GM23248 (cell line): ENCODE measurements around the gene TRERF1. TPM values are rescaled to one million over a fixed set of nuclear protein-coding genes. Genes with fewer than 3 reads are reported as not detected.

Source experiments
- DNase-seq: peaks from one replicate; pipeline ENCODE4 v3.0.0-alpha.2; 2015
- H2AFZ ChIP-seq: fragments of 200-600 bp; sonication (generic); 2 replicates; pipeline ENCODE4 v1.6.1; 2016; ENCODE audit warnings: antibody characterized with exemption
- H3F3A ChIP-seq: fragments of 200-600 bp; sonication (generic); 2 replicates; pipeline ENCODE4 v1.6.1; 2016; ENCODE audit warnings: mild to moderate bottlenecking, antibody characterized with exemption, mixed run types; ENCODE audit not compliant: insufficient read depth
- H3K27ac ChIP-seq: fragments of 200-600 bp; sonication (generic); 2 replicates; pipeline ENCODE4 v1.5.1; 2016; ENCODE audit warnings: mild to moderate bottlenecking
- H3K27me3 ChIP-seq: fragments of 200-600 bp; sonication (generic); replicated peaks from 2 replicates; pipeline ENCODE4 v1.6.1; 2016; ENCODE audit warnings: mild to moderate bottlenecking; ENCODE audit not compliant: insufficient read depth
- H3K36me3 ChIP-seq: fragments of 200-600 bp; sonication (generic); 2 replicates; pipeline ENCODE4 v1.6.1; 2016; ENCODE audit warnings: low read depth, mild to moderate bottlenecking
- H3K4me1 ChIP-seq: fragments of 200-600 bp; sonication (generic); 2 replicates; pipeline ENCODE4 v1.6.1; 2016; ENCODE audit warnings: mild to moderate bottlenecking; ENCODE audit not compliant: insufficient read depth
- H3K4me2 ChIP-seq: fragments of 200-600 bp; sonication (generic); one replicate; pipeline ENCODE4 v1.6.1; 2016; ENCODE audit warnings: mild to moderate bottlenecking; ENCODE audit not compliant: unreplicated experiment
- H3K4me3 ChIP-seq: fragments of 200-600 bp; sonication (generic); 2 replicates; pipeline ENCODE4 v1.5.1; 2016; ENCODE audit warnings: mild to moderate bottlenecking
- H3K79me2 ChIP-seq: fragments of 200-600 bp; sonication (generic); 2 replicates; pipeline ENCODE4 v1.6.1; 2016; ENCODE audit warnings: mild to moderate bottlenecking; ENCODE audit not compliant: insufficient read depth
- H3K9ac ChIP-seq: fragments of 200-600 bp; sonication (generic); 2 replicates; pipeline ENCODE4 v1.6.1; 2016; ENCODE audit warnings: mild to moderate bottlenecking
- H3K9me2 ChIP-seq: fragments of 200-600 bp; sonication (generic); 2 replicates; pipeline ENCODE4 v1.6.1; 2016; ENCODE audit warnings: mixed run types, mild to moderate bottlenecking, moderate library complexity; ENCODE audit not compliant: insufficient read depth
- H3K9me3 ChIP-seq: fragments of 200-600 bp; sonication (generic); one replicate; pipeline ENCODE4 v1.6.1; 2017; ENCODE audit warnings: low read depth
- H4K20me1 ChIP-seq: fragments of 200-600 bp; sonication (generic); 2 replicates; pipeline ENCODE4 v1.6.0; 2016; ENCODE audit not compliant: insufficient read depth
- EZH2 ChIP-seq: fragments of 200-600 bp; sonication (generic); IDR thresholded peaks from 2 replicates; pipeline ENCODE4 v1.6.1; 2018; ENCODE audit warnings: antibody characterized with exemption, mild to moderate bottlenecking; ENCODE audit not compliant: insufficient read depth, poor library complexity, severe bottlenecking
- EZH2phosphoT487 ChIP-seq: fragments of 200-600 bp; sonication (generic); IDR thresholded peaks from 2 replicates; pipeline ENCODE4 v1.6.1; 2018; ENCODE audit warnings: antibody characterized with exemption, moderate library complexity, mild to moderate bottlenecking, low read depth; ENCODE audit not compliant: insufficient read depth
- WGBS, 2 experiments: methylation state at CpG; one replicate each; pipeline ENCODE4 v1.1.6; 2015 to 2017; ENCODE audit warnings: low lambda C conversion rate in 2 of 2, low coverage in 1 of 2; ENCODE audit errors: missing lambda C conversion rate in 2 of 2; 5-methylcytosine and 5-hydroxymethylcytosine counted together
- in situ Hi-C: fragments of 300-500 bp; cut with MboI; formaldehyde crosslinking; loops from 2 replicates; pipeline ENCODE4 v1.15.0; 2020
- polyA plus RNA-seq: library from polyadenylated mRNA; unstranded; fragments of >200 nt; fragmentation: Nextera tagmentation; extraction: Ambion mirVana; gene quantifications from 2 replicates; pipeline ENCODE4 v1.2.1, GENCODE V29; 2016
- total RNA-seq: library from RNA; depleted of rRNA; stranded (reverse); fragments of >200 nt; shearing (Covaris generic); gene quantifications from 2 replicates; pipeline ENCODE4 v1.2.3, GENCODE V29; 2014

Gene TRERF1
- total and polyA plus RNA-seq, 2 experiments from 2014 or later = 2.7 to 3.1 TPM

DNA sequence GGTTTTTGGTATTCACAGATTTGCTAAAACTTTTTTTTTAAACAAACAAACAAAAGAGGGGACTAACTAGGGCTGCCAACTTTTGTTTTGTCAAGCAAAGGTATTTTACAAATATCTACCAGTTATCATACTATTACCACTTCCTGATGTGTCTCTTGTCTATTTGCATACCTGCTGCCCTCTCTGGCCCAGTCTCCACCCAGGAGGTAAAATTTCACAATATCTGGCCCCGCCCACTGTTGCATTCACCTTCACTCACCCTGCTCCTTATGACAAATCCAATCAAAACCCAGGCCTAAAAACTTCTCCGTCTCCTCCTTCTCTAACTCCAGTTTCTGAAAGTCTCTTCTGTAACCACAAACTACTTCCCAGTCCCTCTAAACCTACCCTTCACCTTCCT, 82.2 kb downstream of the TRERF1 start:
- in situ Hi-C loops = no loop called here
- 97 to 100% methylated on average over 2 of the region's 2 CpGs for WGBS, 2 experiments
- Histone ChIP-seq H3K27me3 (no peaks in the 10 kb centered on the region), H3K9me2 (no peaks in the 10 kb centered on the region), H4K20me1 (no peaks in the 10 kb centered on the region; the same call in 1 of the 2 replicates), H3F3A (no peaks in the 10 kb centered on the region), H3K36me3 (no peaks in the 10 kb centered on the region), H3K4me2 (no peak overlapping the region), H2AFZ (no peak overlapping the region), H3K9me3 (no peaks in the 10 kb centered on the region), H3K27ac (no peak overlapping the region), H3K4me1 (no peaks in the 10 kb centered on the region), H3K9ac (no peak overlapping the region), H3K79me2 (peaks cover 48% of the 10 kb centered on the region), H3K4me3 (no peak overlapping the region)
- TF ChIP-seq EZH2phosphoT487 (no peak), EZH2 (no peak)
- no peak for DNase-seq

DNA sequence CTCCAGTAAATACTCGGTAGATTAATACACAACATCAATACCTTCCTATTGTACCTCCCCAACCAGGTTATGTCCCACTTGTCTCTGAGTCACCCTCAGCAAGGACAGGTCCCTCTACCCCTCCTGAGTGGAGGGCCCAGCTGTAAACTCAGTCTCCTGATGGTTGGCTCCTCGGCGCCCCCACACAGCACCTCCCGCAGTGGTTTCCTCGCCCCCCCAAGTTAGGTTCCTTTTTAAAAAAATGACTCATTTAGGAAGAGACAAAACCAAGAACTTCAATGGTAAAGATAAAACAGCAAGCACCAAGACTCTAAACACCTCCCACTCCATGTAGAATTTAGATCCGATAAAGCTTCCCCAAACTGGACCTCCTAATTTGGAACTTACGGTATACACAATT, 83.5 kb downstream of the TRERF1 start:
- no peaks in the 10 kb centered on the region for H3K27me3 ChIP-seq
- H3F3A ChIP-seq = no peaks in the 10 kb centered on the region
- H3K4me2 ChIP-seq = no peak overlapping the region
- WGBS, 2 experiments = 87 to 94% methylated on average over 7 of the region's 7 CpGs
- DNase-seq = no peak
- TF ChIP-seq EZH2 = no peak
- H3K4me3 ChIP-seq = no peak overlapping the region
- H3K9ac ChIP-seq = no peak overlapping the region
- no peaks in the 10 kb centered on the region for H3K4me1 ChIP-seq
- no peaks in the 10 kb centered on the region for H3K9me3 ChIP-seq
- H3K27ac ChIP-seq = no peak overlapping the region
- no peaks in the 10 kb centered on the region for H3K36me3 ChIP-seq
- no peaks in the 10 kb centered on the region for H3K9me2 ChIP-seq
- in situ Hi-C loops = no loop called here
- no peak overlapping the region for H2AFZ ChIP-seq
- H3K79me2 ChIP-seq = peaks cover 51% of the 10 kb centered on the region
- no peaks in the 10 kb centered on the region for H4K20me1 ChIP-seq

DNA sequence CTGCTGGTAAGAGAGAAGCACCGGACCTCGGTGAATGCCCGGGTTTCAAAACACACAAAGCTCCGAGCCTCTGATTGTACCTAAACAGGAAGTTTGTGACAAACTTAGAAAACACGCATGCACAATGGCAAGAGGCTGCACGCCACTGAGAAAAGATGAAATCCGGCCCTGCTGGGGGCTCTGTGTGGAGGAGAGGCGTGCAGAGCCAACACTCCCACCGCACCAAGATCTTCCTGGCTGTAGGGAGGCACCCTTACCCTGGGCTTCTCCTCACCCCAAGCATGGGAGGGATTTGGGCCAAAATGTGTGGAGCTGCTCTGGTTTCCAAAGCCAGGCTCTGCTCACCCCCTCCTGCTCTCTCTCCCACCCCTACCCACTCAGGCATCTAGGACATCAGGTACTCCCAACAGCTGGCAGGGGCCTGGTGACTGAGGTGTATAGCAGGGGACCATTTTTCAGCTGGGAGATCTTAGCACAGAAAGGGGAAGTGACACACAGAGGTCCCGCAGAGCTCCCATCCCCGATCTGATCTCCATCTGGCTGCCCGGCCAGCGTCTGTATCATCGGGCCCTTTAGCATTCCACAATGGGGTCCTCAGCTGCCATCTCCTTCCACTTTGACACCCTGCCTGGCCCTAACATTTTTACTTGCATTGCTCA, 84.2 kb downstream of the TRERF1 start:
- TF ChIP-seq EZH2 (no peak), EZH2phosphoT487 (no peak)
- no peaks in the 10 kb centered on the region for H4K20me1 ChIP-seq
- H3K36me3 ChIP-seq = no peaks in the 10 kb centered on the region
- no peak overlapping the region for H3K4me2 ChIP-seq
- H3K9me3 ChIP-seq = no peaks in the 10 kb centered on the region
- H3K9me2 ChIP-seq = no peaks in the 10 kb centered on the region
- H2AFZ ChIP-seq = no peak overlapping the region
- no peak overlapping the region for H3K4me3 ChIP-seq
- 74 to 76% methylated on average over 14 of the region's 14 CpGs for WGBS, 2 experiments
- in situ Hi-C loops = no loop called here
- H3K79me2 ChIP-seq = peaks cover 48% of the 10 kb centered on the region
- no peak overlapping the region for H3K27ac ChIP-seq
- no peak overlapping the region for H3K9ac ChIP-seq
- no peaks in the 10 kb centered on the region for H3K27me3 ChIP-seq
- no peaks in the 10 kb centered on the region for H3K4me1 ChIP-seq
- DNase-seq = no peak
- no peaks in the 10 kb centered on the region for H3F3A ChIP-seq

DNA sequence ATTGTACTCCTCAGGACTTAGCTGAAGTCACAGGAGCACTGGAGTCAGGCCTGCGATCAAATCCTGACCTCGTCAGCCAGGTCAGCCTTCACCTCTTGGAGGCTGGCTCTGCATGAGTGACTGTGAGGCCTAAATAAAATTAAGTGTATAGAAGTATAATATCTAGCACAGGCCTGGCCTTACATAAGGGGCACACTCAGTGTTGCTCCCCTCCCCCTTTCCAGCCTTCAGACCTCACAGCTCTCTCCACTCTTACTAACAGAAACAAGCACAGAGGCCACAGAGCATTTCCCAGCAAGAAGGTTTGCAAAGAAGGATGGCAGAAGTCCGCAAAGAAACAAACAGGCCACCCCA, 84.8 kb downstream of the TRERF1 start:
- no peaks in the 10 kb centered on the region for H3F3A ChIP-seq
- H3K27ac ChIP-seq = no peak overlapping the region
- no peak overlapping the region for H2AFZ ChIP-seq
- H4K20me1 ChIP-seq = no peaks in the 10 kb centered on the region
- in situ Hi-C loops = no loop called here
- H3K9ac ChIP-seq = no peak overlapping the region
- no peaks in the 10 kb centered on the region for H3K9me3 ChIP-seq
- H3K4me2 ChIP-seq = no peak overlapping the region
- WGBS, 2 experiments = 95 to 100% methylated on average over 3 of the region's 3 CpGs
- H3K36me3 ChIP-seq = no peaks in the 10 kb centered on the region
- DNase-seq = no peak
- no peak overlapping the region for H3K4me3 ChIP-seq
- peaks cover 48% of the 10 kb centered on the region; the same call in 1 of the 2 replicates for H3K79me2 ChIP-seq
- no peaks in the 10 kb centered on the region for H3K27me3 ChIP-seq
- H3K9me2 ChIP-seq = no peaks in the 10 kb centered on the region
- TF ChIP-seq EZH2phosphoT487 (no peak), EZH2 (no peak)
- H3K4me1 ChIP-seq = no peaks in the 10 kb centered on the region
